Thoracic aorta (tissue), 2 donors: Measurements from ENCODE around the gene KLF4. TPM values are rescaled to one million over a fixed set of nuclear protein-coding genes. Genes with fewer than 3 reads are reported as not detected.

Experiments used
- ATAC-seq: fragments of 150-250 bp; one replicate; pipeline ENCODE4 v1.8.0; 2017; ENCODE audit warnings: low read depth; ENCODE audit not compliant: insufficient number of reproducible peaks, low FRiP score
- DNase-seq: peaks from one replicate; pipeline ENCODE4 v3.0.0-alpha.2; 2020; ENCODE audit warnings: low spot score
- H3K27ac ChIP-seq, 2 donors: fragments of 200-600 bp; sonication (generic); 1 replicate in 1 of 2; 2 replicates in 1 of 2; pipeline ENCODE4 v1.5.1; 2016; ENCODE audit warnings: mild to moderate bottlenecking in 2 of 2, moderate library complexity in 2 of 2
- H3K27me3 ChIP-seq: fragments of 200-600 bp; sonication (generic); replicated peaks from 2 replicates; pipeline ENCODE4 v1.6.0; 2016; ENCODE audit warnings: mild to moderate bottlenecking; ENCODE audit not compliant: insufficient read depth
- H3K36me3 ChIP-seq: fragments of 200-600 bp; sonication (generic); one replicate; pipeline ENCODE4 v1.5.1; 2016
- H3K4me1 ChIP-seq, 2 donors: fragments of 200-600 bp; sonication (generic); 1 replicate in 1 of 2; 2 replicates in 1 of 2; pipeline versions ENCODE4 v1.5.1 to v1.6.0; 2016; ENCODE audit warnings: low read depth in 2 of 2, mild to moderate bottlenecking in 1 of 2; ENCODE audit not compliant: control insufficient read depth in 1 of 2
- H3K4me3 ChIP-seq: fragments of 200-600 bp; sonication (generic); 2 replicates; pipeline ENCODE4 v1.5.1; 2016; ENCODE audit warnings: mild to moderate bottlenecking
- H3K9me3 ChIP-seq: fragments of 200-600 bp; sonication (generic); 2 replicates; pipeline ENCODE4 v1.5.1; 2016
- CTCF ChIP-seq: fragments of 200-600 bp; sonication (generic); IDR thresholded peaks from one replicate; pipeline ENCODE4 v1.5.1; 2019; ENCODE audit warnings: antibody characterized with exemption
- total RNA-seq, 2 donors: library from RNA; depleted of rRNA; stranded (reverse); fragments of >200 nt; gene quantifications; one replicate each; pipeline versions ENCODE4 v1.1.0 to v1.2.3, GENCODE V29; 2016

KLF4 gene
- total RNA-seq, 2 donors from 2014 or later, result 70.6 to 213 TPM

- Histone ChIP-seq H3K27ac (no peak overlapping the region), H3K4me1 (no peaks in the 10 kb centered on the region), H3K9me3 (no peaks in the 10 kb centered on the region), H3K27me3 (no peaks in the 10 kb centered on the region), H3K36me3 (no peaks in the 10 kb centered on the region), H3K4me3 (no peak overlapping the region)
- no peak for ATAC-seq
- DNase-seq, result no peak
- no peak for TF ChIP-seq CTCF
Observed at GRCh38 chr9:107443786-107444185, 45.8 kb downstream of the KLF4 start.

GRCh38 chr9:107439991-107440456 is 49.5 kb downstream of the KLF4 start:
- DNase-seq (no peak), ATAC-seq (no peak)
- Histone ChIP-seq H3K27me3 (no peaks in the 10 kb centered on the region), H3K36me3 (no peaks in the 10 kb centered on the region), H3K4me3 (no peak overlapping the region), H3K4me1 (no peaks in the 10 kb centered on the region), H3K9me3 (no peaks in the 10 kb centered on the region), H3K27ac (no peak overlapping the region)
- no peak for TF ChIP-seq CTCF

DNA sequence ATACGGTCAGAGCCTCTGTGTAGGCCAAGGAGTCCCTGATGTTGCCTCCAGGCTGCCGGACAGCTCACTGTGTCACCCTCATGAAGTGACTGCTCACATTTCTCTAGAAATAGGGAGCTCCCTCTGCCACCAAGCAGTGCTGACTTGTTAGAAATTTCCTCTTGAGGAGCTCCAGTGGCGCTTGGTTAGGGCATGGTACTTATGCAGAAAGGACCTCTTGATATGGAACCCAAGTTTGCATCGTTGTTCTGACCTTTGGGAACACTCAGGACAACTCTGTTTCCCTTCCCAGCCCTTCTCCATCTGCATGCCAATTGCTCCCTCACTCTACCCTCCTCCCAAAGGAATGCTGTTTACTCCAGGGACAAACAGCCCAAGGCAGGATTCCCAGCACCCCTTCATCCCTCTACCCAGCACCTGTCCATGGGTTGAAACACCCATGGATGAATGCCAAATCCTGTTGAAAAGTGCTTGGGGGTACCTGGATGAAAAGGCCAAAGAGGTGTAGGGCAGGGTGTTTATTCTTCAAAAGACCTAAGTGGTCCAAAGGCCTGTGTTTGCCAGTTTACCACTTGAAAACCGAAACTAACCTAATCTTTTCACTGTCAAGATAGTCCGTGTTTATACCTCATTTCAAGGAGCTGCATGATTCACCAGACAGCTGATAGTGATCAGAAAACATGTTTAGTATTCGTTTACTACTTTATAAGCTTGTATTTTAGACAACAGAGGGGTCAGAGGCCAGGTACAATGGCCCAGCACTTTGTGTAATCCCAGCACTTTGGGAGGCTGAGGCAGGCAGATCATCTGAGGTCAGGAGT is 51.1 kb downstream of the KLF4 start:
- Histone ChIP-seq H3K9me3 (no peaks in the 10 kb centered on the region), H3K27me3 (no peaks in the 10 kb centered on the region), H3K4me1 (no peaks in the 10 kb centered on the region), H3K36me3 (no peaks in the 10 kb centered on the region), H3K27ac (no peak overlapping the region), H3K4me3 (no peak overlapping the region)
- no peak for TF ChIP-seq CTCF
- no peak for DNase-seq
- ATAC-seq, result no peak

DNA sequence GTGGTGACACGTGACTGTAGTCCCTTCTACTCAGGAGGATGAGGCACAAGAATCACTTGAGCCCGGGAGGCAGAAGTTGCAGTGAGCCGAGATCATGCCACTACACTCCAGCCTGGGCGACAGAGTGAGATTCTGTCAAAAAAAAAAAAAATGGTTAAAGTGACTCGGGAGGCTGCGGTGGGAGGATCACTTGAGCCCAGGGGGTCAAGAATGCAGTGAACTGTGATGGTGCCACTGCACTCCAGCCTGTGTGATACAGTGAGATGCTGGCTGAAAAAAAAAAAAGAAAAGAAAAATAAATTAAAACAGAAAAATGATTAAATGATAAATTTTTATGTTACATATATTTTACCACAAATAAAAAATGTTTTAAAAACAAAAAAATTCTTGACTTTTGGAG is 51.9 kb downstream of the KLF4 start:
- H3K27ac ChIP-seq, result no peak overlapping the region
- H3K27me3 ChIP-seq, result no peaks in the 10 kb centered on the region
- ATAC-seq, result no peak
- TF ChIP-seq CTCF, result no peak
- no peak for DNase-seq
- no peaks in the 10 kb centered on the region for H3K9me3 ChIP-seq
- H3K36me3 ChIP-seq, result no peaks in the 10 kb centered on the region
- no peak overlapping the region for H3K4me3 ChIP-seq
- no peaks in the 10 kb centered on the region for H3K4me1 ChIP-seq

DNA sequence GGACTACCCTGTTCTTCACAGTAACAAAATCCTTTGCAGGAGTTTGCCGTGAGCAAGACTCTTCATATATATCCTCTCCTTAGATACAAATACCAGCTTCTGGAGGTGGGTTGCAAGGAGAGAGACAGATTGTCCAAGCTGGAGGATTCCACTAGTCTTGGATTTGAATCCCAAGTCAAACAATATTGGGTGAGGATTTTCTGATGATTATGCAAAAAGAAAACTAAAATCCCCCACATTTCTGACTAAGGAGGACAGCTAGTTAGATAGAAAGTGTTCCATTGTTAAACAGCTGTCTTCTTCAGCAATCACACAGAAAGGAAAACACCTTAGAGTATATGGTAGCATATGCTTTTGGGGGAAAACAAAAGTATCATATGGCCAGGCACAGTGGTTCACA is 54.2 kb downstream of the KLF4 start:
- ATAC-seq (no peak), DNase-seq (no peak)
- H3K27ac ChIP-seq, result no peak overlapping the region
- H3K9me3 ChIP-seq, result no peaks in the 10 kb centered on the region
- no peak overlapping the region for H3K4me3 ChIP-seq
- H3K36me3 ChIP-seq, result no peaks in the 10 kb centered on the region
- H3K4me1 ChIP-seq, result no peaks in the 10 kb centered on the region
- H3K27me3 ChIP-seq, result no peaks in the 10 kb centered on the region
- TF ChIP-seq CTCF, result no peak

Other genes with a start within 250 kb of the KLF4 start
- 10 to 100 TPM; 33.3 to 57.4 TPM for gene RAD23B, start 206.5 kb downstream of the KLF4 start, total RNA-seq